SJSA1 (cell line): ENCODE results near the gene ACOX1. TPM values are rescaled to one million over a fixed set of nuclear protein-coding genes. Genes with fewer than 3 reads are reported as not detected.

ENCODE experiments used
- DNase-seq, 2 experiments: peaks; one replicate each; pipeline ENCODE4 v3.0.0-alpha.2; 2015 to 2020; ENCODE audit warnings: low spot score in 2 of 2, low read depth in 1 of 2
- H3K27ac ChIP-seq: fragments of 250-450 bp; sonication (Bioruptor Pico); 2 replicates; pipeline ENCODE4 v1.5.1; 2020; ENCODE audit warnings: mild to moderate bottlenecking, moderate library complexity
- H3K27me3 ChIP-seq: fragments of 250-450 bp; sonication (Bioruptor Pico); replicated peaks from 2 replicates; pipeline ENCODE4 v1.5.1; 2020; ENCODE audit warnings: mild to moderate bottlenecking, moderate library complexity
- H3K36me3 ChIP-seq: fragments of 250-450 bp; sonication (Bioruptor Pico); 2 replicates; pipeline ENCODE4 v1.5.1; 2020; ENCODE audit warnings: mild to moderate bottlenecking
- H3K4me1 ChIP-seq: fragments of 250-450 bp; sonication (Bioruptor Pico); replicated peaks from 2 replicates; pipeline ENCODE4 v1.6.1; 2021; ENCODE audit warnings: mild to moderate bottlenecking
- H3K4me3 ChIP-seq: fragments of 250-450 bp; sonication (Bioruptor Pico); 2 replicates; pipeline ENCODE4 v1.5.1; 2020; ENCODE audit warnings: mild to moderate bottlenecking
- H3K9me3 ChIP-seq: fragments of 250-450 bp; sonication (Bioruptor Pico); replicated peaks from 2 replicates; pipeline ENCODE4 v1.5.1; 2020; ENCODE audit warnings: mild to moderate bottlenecking
- total RNA-seq: library from RNA; depleted of rRNA; stranded (reverse); fragments of >200 nt; shearing (Covaris generic); gene quantifications from 2 replicates; pipeline ENCODE4 v1.2.3, GENCODE V29; 2014

The ACOX1 gene
- total RNA-seq, 1 experiment from 2014 or later, result 33.4 TPM

DNA sequence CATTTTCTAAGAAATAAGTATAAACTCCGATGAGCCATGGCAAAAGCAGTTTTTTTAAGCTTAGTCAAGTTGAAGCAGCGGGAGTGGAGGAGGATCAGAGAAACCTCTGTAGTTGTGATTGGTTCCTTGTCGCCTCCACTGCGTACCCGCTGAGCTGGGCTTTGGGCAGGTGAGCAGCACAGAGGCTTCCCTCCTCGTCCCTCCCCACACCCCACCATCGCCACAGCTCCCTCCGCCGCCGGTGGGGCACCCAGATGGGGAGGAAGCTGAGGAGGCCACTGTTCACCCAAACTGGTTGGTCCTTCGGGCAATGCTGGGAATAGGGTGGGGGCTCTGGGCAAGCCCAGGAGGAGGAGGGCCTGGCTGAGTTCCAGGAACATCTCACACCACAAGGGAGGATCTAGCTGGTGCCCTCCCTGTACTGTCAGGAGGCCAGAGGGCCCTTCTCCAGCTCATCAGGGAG, 69.1 kb downstream of the ACOX1 start:
- no peak overlapping the region for H3K4me3 ChIP-seq
- no peak overlapping the region for H3K27ac ChIP-seq
- peak in 1 of 2 experiments; percentile 53 for DNase-seq
- H3K4me1 ChIP-seq, result peaks cover 8% of the 10 kb centered on the region
- peaks cover 8% of the 10 kb centered on the region for H3K36me3 ChIP-seq
- no peaks in the 10 kb centered on the region for H3K27me3 ChIP-seq
- H3K9me3 ChIP-seq, result no peaks in the 10 kb centered on the region

DNA sequence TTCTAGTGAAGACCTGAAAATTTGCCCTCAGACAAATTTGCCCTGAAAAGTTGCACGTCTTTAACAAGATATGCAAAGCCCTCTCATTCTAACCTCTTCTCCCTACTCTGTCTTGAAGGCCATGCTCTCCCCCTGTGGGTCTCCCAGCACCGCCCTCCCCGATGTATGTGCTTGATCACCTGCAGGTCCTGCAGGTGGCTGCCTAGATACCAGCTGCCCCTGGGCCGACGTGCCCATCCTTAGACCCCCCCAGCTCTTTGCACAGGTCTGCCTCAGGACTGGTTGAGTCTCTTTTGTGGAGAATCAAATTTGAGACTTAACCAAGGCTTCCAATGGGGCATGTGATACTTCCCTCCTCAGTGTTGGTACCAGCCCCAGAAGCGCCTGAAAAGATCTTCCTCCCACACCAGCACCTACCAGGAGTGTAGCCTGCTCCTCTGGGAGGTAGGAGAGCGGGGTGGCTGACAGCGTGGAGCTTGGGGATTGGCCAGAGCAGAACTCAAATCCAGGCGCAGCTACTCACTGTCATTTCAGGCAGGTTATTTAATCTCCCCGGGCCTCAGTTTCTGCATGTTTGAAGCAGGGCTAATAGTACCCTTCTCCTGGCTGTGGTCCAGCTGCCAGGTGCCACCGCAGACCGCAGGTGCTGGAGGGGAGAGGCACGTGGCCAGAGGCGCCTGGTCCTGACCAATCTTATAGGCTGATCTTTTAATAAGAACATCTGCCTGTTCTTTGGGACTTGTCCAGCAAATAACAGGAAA, 69.7 kb downstream of the ACOX1 start:
- Histone ChIP-seq H3K9me3 (no peaks in the 10 kb centered on the region), H3K27ac (no peak overlapping the region), H3K27me3 (no peaks in the 10 kb centered on the region), H3K4me3 (no peak overlapping the region), H3K4me1 (peaks cover 8% of the 10 kb centered on the region), H3K36me3 (peaks cover 11% of the 10 kb centered on the region)
- DNase-seq, result no peak

DNA sequence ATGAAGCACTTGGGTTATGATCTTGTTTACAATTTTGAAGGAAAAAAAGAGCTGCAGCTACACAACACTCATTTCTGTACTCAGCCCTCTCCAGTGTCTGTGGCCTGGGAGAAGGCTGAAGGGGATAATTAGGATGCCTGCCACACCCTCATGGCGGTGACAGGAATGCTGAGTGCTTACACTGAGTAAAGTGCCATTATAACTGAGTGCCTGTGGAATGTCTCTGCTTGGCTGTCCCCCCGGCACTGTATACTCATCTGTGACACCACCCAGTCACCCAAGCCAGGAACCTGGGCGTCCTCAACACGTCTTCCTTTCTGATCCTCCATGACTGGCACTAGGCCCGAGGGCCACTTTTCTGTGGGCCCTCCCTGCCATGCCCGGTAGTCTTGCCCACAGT, 70.8 kb downstream of the ACOX1 start:
- Histone ChIP-seq H3K4me3 (no peak overlapping the region), H3K4me1 (peaks cover 14% of the 10 kb centered on the region), H3K27ac (no peak overlapping the region), H3K36me3 (peaks cover 12% of the 10 kb centered on the region), H3K27me3 (no peaks in the 10 kb centered on the region), H3K9me3 (no peaks in the 10 kb centered on the region)
- peak in 1 of 2 experiments; percentile 55 for DNase-seq

DNA sequence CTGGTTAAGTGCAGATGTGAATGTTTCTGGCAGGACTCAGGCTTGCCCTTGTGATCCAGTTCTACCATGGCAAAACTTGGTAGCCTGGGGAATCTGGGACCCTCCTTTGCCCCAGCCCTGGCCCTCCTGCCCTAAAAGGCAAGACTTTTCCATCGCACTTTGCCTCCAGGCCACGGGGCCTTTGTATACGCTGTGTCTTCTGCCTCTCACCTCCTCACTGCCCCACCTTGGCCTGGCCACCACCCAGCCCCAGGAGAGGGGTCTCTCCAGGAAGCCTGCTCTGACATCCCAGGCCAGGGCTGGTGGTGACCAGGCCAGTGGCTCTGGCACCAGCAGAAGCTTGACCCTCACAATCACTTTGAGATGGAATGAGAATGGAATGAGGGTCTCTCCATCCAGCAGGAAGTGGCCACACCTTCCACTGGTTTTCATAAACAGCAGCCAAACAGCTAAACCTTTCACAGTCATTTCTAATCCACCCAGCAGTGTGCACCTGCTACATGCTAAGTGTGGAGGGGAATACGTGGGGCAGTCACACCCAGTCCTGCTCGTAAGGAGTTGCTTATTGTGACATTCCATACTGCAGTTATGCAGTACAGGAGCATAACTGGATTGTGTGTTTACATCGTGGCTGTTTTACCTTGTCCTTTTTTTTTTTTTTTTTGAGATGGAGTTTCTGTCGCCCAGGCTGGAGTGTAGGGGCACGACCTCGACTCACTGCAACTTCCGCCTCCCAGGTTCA, 72.7 kb downstream of the ACOX1 start:
- H3K4me3 ChIP-seq, result no peak overlapping the region
- no peaks in the 10 kb centered on the region for H3K27me3 ChIP-seq
- H3K9me3 ChIP-seq, result no peaks in the 10 kb centered on the region
- no peak overlapping the region for H3K27ac ChIP-seq
- peaks cover 26% of the 10 kb centered on the region for H3K36me3 ChIP-seq
- peaks cover 14% of the 10 kb centered on the region for H3K4me1 ChIP-seq
- DNase-seq, result no peak

DNA sequence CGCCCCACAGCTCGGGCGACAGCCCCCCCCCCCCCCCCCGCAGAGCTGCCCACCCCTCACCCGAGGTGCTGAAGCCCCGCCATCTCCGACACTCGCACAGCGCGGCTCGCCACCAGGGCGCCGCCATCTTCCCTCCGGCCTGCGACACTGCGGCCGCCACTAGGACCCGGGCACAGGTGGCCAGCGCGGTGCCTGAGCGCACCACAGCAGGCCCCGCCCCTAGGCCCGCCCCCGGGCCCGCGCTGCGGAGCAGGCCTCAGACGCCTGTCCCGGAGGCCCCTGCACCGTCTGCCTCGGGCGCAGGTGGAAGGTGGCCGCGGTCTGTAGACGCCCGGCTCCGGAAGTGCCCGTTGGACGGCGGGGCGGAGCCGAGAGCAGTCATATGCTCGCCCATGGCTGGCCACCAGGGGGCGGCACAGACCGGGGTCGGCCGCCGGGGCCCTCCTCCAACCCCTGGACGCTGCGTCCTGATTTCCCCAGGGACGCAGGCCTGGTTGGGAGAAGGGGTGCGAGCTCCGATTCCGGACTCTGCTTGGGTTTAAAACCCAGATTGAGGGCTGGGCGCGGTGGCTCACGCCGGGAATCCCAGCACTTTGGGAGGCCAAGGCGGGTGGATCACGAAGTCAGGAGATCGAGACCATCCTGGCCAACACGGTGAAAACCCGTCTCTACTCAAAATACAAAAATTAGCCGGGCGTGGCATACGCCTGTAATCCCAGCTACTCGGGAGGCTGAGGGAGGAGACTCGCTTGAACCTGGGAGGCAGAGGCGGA, 74.0 kb downstream of the ACOX1 start, which contains the start of gene MRPL38:
TSS of gene MRPL38 (minus strand) at position 136 of the 773 bp plus-strand sequence. CDS start at position 127, 9 bp downstream.
- no peaks in the 10 kb centered on the region for H3K9me3 ChIP-seq
- peak; percentile 98 to 99 for DNase-seq
- peaks cover 14% of the 10 kb centered on the region for H3K4me1 ChIP-seq
- H3K27me3 ChIP-seq, result no peaks in the 10 kb centered on the region
- H3K36me3 ChIP-seq, result peaks cover 37% of the 10 kb centered on the region
- H3K27ac ChIP-seq, result peak within 1 kb of the TSS; percentile 22
- H3K4me3 ChIP-seq, result peak within 1 kb of the TSS; percentile 65

DNA sequence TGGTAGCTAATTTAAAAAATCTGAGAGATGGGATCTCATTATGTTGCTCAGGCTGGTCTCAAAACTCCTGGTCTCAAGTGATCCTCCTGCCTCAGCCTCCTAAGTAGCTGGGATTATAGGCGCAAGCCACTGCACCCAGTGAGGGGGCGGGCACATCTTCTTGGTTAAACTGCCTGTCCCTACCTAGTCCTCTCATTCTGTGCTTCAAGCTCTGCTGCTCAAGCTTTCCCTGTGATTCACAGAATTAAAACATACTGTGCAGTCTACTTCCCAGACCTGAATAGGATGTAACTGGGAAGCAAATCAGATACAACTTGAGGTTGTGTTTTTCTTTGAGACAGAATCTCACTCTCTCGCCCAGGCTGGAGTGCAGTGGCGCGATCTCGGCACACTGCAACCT, 76.6 kb downstream of the ACOX1 start:
- Histone ChIP-seq H3K27ac (no peak overlapping the region), H3K4me3 (no peak overlapping the region), H3K4me1 (peaks cover 6% of the 10 kb centered on the region), H3K36me3 (peaks cover 63% of the 10 kb centered on the region), H3K27me3 (no peaks in the 10 kb centered on the region), H3K9me3 (no peaks in the 10 kb centered on the region)
- no peak for DNase-seq

DNA sequence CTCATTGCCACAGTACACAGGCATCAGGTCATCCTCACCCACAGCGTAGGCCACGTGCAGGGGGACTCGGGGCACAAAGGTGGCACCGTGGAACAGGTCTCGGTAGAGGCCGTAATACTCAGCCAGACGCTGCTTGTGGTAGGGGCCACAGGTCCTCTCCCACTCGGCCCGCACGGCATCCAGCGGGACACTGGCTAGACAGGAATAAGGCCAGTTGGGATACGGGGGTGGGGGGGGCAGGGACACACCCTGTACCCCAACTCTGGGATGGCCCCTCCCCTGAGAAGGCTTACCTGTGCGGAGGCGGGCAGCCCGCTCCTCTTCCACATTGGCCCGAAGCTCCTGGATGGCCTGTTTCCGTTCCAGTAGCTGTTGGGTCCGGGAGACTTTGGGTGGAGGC, 77.2 kb downstream of the ACOX1 start:
- H3K27ac ChIP-seq, result no peak overlapping the region
- H3K9me3 ChIP-seq, result no peaks in the 10 kb centered on the region
- H3K4me3 ChIP-seq, result no peak overlapping the region
- peaks cover 12% of the 10 kb centered on the region for H3K4me1 ChIP-seq
- no peaks in the 10 kb centered on the region for H3K27me3 ChIP-seq
- H3K36me3 ChIP-seq, result peaks cover 69% of the 10 kb centered on the region
- DNase-seq, result no peak

DNA sequence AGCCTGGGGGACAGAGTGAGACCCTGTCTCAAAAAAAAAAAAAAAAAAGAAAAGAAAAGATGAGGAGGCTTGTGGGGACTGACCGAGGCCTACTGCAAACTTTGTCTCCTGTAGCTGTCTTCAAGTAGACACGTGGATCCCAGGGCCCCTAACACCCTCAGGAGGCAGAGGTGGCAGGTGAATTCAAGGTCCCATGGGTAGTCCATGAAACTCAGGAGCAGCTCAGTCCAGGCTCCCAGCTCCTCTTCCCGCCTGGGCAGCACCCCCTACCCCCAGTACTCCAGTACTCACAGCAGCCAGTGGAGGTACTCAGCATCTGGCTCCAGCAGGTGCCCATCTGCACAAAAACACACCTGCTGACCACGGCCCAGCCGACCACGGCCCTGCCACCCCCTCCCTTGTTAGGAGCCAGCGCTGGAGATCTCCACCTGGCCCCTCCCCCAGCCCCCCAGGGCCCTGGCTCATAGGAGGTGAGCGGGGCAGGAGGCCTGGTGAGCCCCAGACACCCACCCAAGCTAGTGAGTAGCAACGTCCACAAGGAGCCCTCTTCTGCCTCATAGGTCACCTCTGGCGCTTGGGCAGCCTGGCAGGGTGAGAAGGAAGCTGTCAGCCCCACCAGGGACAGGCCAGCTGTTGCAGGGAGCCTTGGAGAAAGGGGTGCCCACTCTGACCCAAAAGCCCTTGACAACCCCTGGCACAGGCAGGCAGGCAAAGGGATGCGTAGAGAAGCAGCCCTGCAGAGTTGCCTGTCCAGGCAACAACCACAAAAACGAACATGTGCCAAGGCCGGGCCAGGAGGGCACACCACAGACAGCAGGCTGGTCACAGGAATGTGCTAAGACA, 78.1 kb downstream of the ACOX1 start:
- no peak for DNase-seq
- Histone ChIP-seq H3K9me3 (0 out of 2 replicates have a peak, but pooled peaks cover 3% of the 10 kb centered on the region), H3K4me1 (peaks cover 20% of the 10 kb centered on the region), H3K4me3 (no peak overlapping the region), H3K27me3 (no peaks in the 10 kb centered on the region), H3K27ac (no peak overlapping the region), H3K36me3 (peaks cover 76% of the 10 kb centered on the region)

DNA sequence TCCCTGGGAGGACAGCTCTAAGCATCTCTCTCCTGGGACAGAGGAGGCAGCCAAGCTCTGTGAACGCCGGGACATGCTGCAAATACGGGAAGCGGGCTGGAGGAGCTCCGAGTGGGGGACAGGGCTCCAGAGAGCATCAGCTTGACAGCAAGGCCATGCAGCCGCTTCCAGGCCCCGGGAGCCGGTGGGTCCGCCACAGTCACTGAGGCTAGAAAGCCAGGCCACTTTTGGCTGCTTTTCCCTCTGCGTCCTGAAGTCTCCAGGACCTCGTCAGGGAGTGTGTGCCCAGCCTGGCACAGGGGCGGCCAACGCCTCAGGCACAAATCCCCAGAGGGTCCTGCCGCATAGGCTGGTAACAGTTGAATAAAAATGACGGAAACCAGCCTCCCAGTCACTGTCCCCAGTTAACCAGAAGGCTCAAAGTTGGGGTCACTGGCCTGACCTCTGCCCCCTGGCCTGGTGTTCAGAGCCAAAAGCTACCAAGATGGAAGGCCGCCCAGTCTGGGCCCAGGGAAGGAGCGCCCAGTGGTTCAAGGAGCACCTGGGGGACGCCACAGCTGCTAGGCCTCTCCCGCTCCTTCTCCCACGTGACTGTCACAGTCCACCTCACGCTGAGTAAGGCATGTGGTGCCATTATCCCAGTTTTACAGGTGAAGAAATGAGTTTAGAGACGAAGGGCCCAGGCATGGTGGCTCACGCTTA, 79.0 kb downstream of the ACOX1 start:
- peaks cover 76% of the 10 kb centered on the region for H3K36me3 ChIP-seq
- H3K27ac ChIP-seq, result no peak overlapping the region

DNA sequence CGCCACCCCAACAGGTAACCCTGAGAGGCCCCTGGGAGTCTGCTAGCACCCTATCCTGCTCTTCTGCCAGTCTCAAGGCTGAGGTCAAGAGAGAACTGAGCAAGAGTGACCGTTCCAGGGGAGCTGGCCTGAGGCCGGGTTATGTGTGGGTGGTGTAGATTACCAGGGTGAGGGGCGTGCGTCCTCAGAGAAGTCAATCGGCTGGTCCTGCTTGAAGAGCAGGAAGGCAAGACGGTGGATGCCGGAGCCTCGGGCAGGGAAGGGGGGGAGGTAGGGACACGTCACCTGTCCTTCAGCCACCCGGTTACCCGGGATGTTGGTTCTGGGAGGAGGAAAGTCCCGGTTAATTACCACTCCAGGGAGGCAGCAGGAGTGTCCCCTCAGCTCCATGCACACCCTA, 79.6 kb downstream of the ACOX1 start:
- Histone ChIP-seq H3K36me3 (peaks cover 75% of the 10 kb centered on the region), H3K9me3 (0 out of 2 replicates have a peak, but pooled peaks cover 3% of the 10 kb centered on the region), H3K27me3 (no peaks in the 10 kb centered on the region), H3K4me3 (no peak overlapping the region), H3K27ac (no peak overlapping the region), H3K4me1 (peaks cover 29% of the 10 kb centered on the region)
- no peak for DNase-seq

More for the DNA sequence above, 79.0 kb downstream of the ACOX1 start:
- Histone ChIP-seq H3K27me3 (no peaks in the 10 kb centered on the region), H3K4me1 (peaks cover 29% of the 10 kb centered on the region), H3K9me3 (0 out of 2 replicates have a peak, but pooled peaks cover 3% of the 10 kb centered on the region), H3K4me3 (no peak overlapping the region)
- DNase-seq, result no peak

DNA sequence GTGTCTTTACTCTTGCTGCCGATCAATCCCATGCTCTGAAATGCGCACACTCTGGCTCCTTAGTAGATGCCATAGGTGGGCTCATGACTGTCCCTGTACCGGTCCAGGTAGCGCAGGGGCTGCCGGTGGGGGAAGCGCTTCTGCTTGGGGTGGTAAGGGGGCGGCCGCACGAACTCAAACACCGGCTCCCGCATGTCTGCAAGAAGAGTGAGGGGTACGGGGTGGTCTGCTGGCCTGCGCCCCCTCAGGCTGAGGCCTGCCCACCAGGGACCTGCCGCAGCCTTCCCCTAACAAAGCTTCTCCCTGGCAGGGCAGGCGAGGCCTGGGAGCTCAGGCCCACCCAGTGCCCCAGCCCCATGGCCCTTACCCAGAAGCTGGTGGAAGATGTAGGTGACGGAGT, 80.2 kb downstream of the ACOX1 start:
- Histone ChIP-seq H3K4me1 (peaks cover 25% of the 10 kb centered on the region), H3K36me3 (peaks cover 72% of the 10 kb centered on the region), H3K27ac (no peak overlapping the region), H3K27me3 (no peaks in the 10 kb centered on the region), H3K9me3 (0 out of 2 replicates have a peak, but pooled peaks cover 3% of the 10 kb centered on the region), H3K4me3 (no peak overlapping the region)
- no peak for DNase-seq

DNA sequence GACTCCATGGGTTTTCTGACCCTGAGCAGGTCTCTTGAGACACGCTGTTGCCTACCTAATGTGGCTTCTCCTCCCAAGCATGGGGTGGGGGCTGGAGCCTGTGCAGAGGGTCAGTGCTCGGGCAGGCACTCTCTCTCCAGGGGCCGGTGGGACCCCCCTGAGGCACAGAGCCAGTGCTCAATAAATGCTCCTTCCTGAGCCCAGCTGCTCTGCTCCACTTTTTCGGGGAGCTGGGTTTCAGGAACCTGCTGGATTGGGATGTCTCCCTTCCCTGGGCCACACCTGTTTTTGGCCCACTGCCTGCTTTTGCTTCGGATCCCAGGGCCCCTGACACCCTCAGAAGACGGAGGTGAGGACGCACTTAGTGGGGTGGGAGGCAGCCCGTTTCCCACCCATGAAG, 80.9 kb downstream of the ACOX1 start:
- DNase-seq, result no peak
- Histone ChIP-seq H3K4me3 (no peak overlapping the region), H3K27ac (no peak overlapping the region), H3K4me1 (peaks cover 23% of the 10 kb centered on the region), H3K36me3 (peaks cover 68% of the 10 kb centered on the region), H3K27me3 (no peaks in the 10 kb centered on the region), H3K9me3 (0 out of 2 replicates have a peak, but pooled peaks cover 3% of the 10 kb centered on the region)
